MCF 10A (cell line): ENCODE data around the gene VPS37D. TPM values are rescaled to one million over a fixed set of nuclear protein-coding genes. Genes with fewer than 3 reads are reported as not detected.
"Not testable (repeated sequence)": the region's sequence is repeated elsewhere in the genome, so short reads cannot be mapped to it uniquely, and the experiment has no call there.

Experiments
- BruUV-seq: library from RNA; stranded (reverse); fragments of 400-500 nt; replicated peaks from 2 replicates; lab custom pipeline; 2021; lab: Mats Ljungman, UMichigan
- CTCF ChIA-PET: fragments of 300-600 bp; sonication (Branson Sonifier 250); formaldehyde crosslinking; extraction: SDS; loops from one replicate; lab custom pipeline; 2021; ENCODE audit warnings: antibody characterized with exemption, inconsistent platforms; lab: Yijun Ruan, JAX
- POLR2A ChIA-PET: fragments of 300-600, 350-650 bp; sonication (Branson Sonifier 250); formaldehyde crosslinking; extraction: SDS; loops from one replicate; lab custom pipeline; 2020; ENCODE audit warnings: antibody characterized with exemption, inconsistent platforms; lab: Yijun Ruan, JAX
- DNase-seq: peaks from one replicate; pipeline ENCODE4 v3.0.0-alpha.2; 2018; ENCODE audit not compliant: unreplicated experiment
- H3K27ac Mint-ChIP-seq: one replicate; pipeline ENCODE4 v1.8.0; 2022; ENCODE audit warnings: mild to moderate bottlenecking, low read depth, mixed read lengths; ENCODE audit not compliant: unreplicated experiment
- H3K27me3 Mint-ChIP-seq: one replicate; pipeline ENCODE4 v1.8.0; 2022; ENCODE audit warnings: mixed read lengths; ENCODE audit not compliant: insufficient read depth, unreplicated experiment
- H3K36me3 Mint-ChIP-seq: one replicate; pipeline ENCODE4 v1.8.0; 2022; ENCODE audit warnings: mild to moderate bottlenecking, moderate library complexity, mixed read lengths; ENCODE audit not compliant: insufficient read depth, unreplicated experiment
- H3K4me1 Mint-ChIP-seq: one replicate; pipeline ENCODE4 v1.8.0; 2022; ENCODE audit warnings: mixed read lengths; ENCODE audit not compliant: insufficient read depth, unreplicated experiment
- H3K4me3 Mint-ChIP-seq: one replicate; pipeline ENCODE4 v1.8.0; 2022; ENCODE audit warnings: mild to moderate bottlenecking, moderate library complexity, mixed read lengths; ENCODE audit not compliant: unreplicated experiment
- H3K9me3 Mint-ChIP-seq: one replicate; pipeline ENCODE4 v1.8.0; 2022; ENCODE audit warnings: mixed read lengths; ENCODE audit not compliant: unreplicated experiment
- intact Hi-C: fragments of 100-400 bp; cut with micrococcal nuclease; formaldehyde crosslinking; loops from 2 replicates; pipeline ENCODE4 v1.14.1; 2022
- total RNA-seq: library from RNA; stranded (reverse); gene quantifications from 2 replicates; pipeline ENCODE4 v1.2.3, GENCODE V29; 2022
- TF ChIP-seq, protein P1 (sequence below): fragments of 200-600 bp; IDR thresholded peaks from one replicate; pipeline ENCODE4 v1.8.0; 2022; ENCODE audit warnings: antibody characterized with exemption, mild to moderate bottlenecking; ENCODE audit not compliant: unreplicated experiment

The VPS37D gene
- total RNA-seq, 1 experiment from 2014 or later, result 0.44 TPM

DNA sequence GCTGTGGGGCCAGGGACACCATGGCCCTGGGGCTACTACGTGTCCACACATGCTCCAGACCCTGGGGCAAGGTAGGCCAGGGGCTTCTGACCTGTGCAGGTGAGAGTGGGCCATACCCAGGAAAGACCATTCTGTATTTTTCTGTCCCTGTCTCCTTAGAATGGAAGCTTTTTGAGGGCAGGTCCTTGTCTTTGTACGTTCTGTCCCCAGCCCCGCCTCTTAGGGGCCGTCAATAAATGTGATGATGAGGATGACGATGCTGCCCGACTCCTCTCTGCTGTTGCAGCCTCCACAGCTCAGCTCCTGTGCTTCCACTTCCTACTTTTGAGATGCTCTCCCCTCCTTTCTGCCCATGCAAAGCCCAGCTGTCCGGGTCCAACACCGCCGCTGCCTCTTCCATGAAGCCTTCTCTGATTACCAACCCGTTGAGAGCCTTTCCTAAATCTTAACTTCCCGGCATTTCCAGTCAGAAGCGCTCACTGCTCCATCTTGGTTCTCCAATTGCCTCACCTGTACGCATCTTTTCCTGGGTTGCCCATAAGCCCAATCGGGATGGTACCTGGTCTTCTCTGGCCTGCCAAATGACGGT lies 4.3 kb downstream of the VPS37D start:
- Mint-ChIP-seq H3K27ac (no peak overlapping the region), H3K27me3 (no peaks in the 10 kb centered on the region), H3K4me1 (peaks cover 4% of the 10 kb centered on the region), H3K9me3 (no peaks in the 10 kb centered on the region), H3K36me3 (peaks cover 7% of the 10 kb centered on the region), H3K4me3 (no peak overlapping the region)
- CTCF ChIA-PET, result interaction anchor here (1.1 kb wide), 1 partner anchor 43 kb away, joined by 6 read pairs; no protein-coding TSS in a partner anchor
- no peak for DNase-seq
- BruUV-seq, result no TSS peak
- POLR2A ChIA-PET, result no interaction called here
- intact Hi-C loops, result no loop called here
- TF ChIP-seq, protein P1, sequence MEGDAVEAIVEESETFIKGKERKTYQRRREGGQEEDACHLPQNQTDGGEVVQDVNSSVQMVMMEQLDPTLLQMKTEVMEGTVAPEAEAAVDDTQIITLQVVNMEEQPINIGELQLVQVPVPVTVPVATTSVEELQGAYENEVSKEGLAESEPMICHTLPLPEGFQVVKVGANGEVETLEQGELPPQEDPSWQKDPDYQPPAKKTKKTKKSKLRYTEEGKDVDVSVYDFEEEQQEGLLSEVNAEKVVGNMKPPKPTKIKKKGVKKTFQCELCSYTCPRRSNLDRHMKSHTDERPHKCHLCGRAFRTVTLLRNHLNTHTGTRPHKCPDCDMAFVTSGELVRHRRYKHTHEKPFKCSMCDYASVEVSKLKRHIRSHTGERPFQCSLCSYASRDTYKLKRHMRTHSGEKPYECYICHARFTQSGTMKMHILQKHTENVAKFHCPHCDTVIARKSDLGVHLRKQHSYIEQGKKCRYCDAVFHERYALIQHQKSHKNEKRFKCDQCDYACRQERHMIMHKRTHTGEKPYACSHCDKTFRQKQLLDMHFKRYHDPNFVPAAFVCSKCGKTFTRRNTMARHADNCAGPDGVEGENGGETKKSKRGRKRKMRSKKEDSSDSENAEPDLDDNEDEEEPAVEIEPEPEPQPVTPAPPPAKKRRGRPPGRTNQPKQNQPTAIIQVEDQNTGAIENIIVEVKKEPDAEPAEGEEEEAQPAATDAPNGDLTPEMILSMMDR, result no peak

DNA sequence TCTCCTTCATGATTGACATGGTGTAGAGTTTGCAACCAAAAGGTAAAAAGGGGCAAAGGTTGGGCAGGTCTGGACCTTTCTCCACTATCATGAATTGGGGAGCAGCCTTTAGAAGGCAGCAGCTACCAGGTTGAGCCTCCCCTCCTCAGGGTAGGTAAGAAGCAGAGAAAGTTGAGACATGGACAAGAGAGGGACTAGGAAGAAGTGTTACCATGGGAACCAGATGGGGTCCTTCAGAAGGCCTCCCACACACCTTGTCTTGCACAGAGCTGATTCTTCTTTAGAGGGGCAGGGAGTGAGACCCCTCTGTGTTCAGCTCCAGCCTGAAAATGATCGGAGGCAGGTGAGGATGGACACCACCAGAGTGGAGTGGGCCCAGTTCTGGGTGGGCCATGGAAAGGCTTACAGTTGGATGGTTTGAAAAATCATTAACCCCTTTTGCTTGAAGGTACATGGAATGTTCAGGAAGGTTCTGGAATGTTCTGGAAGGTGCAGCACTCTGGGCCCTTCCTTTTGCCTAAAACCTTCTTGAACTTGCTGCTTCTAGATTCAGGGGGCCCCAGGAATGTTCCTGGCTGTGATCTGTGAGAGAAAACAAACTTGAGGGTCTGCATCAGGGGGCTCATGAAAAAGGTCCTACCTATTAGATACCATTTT lies 7.0 kb downstream of the VPS37D start:
- DNase-seq, result no peak
- peaks cover 12% of the 10 kb centered on the region for H3K36me3 Mint-ChIP-seq
- H3K9me3 Mint-ChIP-seq, result no peaks in the 10 kb centered on the region
- ChIA-PET POLR2A (interaction anchor here (0.6 to 1.0 kb wide), 2 partner anchors 21 to 627 kb away, joined by 3 read pairs; no protein-coding TSS in a partner anchor), CTCF (interaction anchor here (1.0 to 3.7 kb wide), 3 partner anchors 51 to 73 kb away, joined by 3 to 14 read pairs (median 5); no protein-coding TSS in a partner anchor)
- no TSS peak for BruUV-seq
- intact Hi-C loops, result no loop called here
- no peak overlapping the region for H3K27ac Mint-ChIP-seq
- no peaks in the 10 kb centered on the region for H3K27me3 Mint-ChIP-seq
- no peaks in the 10 kb centered on the region for H3K4me1 Mint-ChIP-seq
- TF ChIP-seq, protein P1, result no peak
- H3K4me3 Mint-ChIP-seq, result no peak overlapping the region

DNA sequence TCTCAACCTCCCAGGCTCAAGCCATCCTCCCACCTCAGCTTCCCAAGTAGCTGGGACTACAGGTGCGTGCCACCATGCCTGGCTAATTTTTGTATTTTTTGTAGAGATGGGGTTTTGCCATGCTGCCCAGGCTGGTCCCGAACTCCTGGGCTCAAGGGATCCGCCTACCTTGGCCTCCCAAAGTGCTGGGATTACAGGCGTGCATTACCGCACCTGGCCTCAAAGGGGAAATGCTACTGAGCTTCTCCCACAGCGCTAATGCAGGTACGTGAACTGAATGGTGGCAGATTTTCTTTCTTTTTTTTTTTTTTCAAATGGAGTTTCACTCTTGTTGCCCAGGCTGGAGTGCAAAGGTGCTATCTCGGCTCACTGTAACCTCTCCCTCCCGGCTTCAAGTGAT lies 8.4 kb downstream of the VPS37D start:
- POLR2A ChIA-PET, H3K27me3 Mint-ChIP-seq, H3K9me3 Mint-ChIP-seq, H3K36me3 Mint-ChIP-seq, BruUV-seq, H3K27ac Mint-ChIP-seq, intact Hi-C loops, DNase-seq, H3K4me3 Mint-ChIP-seq, H3K4me1 Mint-ChIP-seq: not testable (repeated sequence)
- CTCF ChIA-PET, result interaction anchor here (0.6 to 3.7 kb wide), 6 partner anchors 8 to 179 kb away, joined by 3 to 14 read pairs (median 5); partner anchors contain the start of gene VPS37D

DNA sequence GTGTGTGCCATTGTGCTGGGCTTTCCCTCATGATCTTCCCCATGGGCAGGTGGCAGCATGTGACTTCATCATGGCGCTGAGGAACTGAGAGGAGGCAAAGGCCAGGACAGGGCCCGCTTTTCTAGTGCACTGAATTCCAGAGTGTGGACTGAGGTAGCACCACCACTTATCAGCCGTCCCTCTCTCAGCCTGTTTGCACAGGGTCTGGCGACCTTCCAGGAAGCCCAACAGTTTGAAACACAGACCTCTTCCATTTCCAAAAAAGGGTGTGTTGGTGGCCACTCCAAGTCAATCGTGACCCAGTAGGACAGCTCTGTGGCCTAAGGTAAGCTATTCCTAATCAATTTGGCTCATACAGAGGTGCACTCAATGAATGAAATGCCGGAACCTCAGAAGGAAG lies 11.2 kb downstream of the VPS37D start:
- Mint-ChIP-seq H3K27me3 (no peaks in the 10 kb centered on the region), H3K9me3 (no peaks in the 10 kb centered on the region), H3K27ac (no peak overlapping the region), H3K4me3 (no peak overlapping the region), H3K36me3 (peaks cover 10% of the 10 kb centered on the region), H3K4me1 (peaks cover 16% of the 10 kb centered on the region)
- no TSS peak for BruUV-seq
- TF ChIP-seq, protein P1, result no peak
- intact Hi-C loops, result no loop called here
- CTCF ChIA-PET, result interaction anchor here (0.6 to 1.9 kb wide), 2 partner anchors 47 to 72 kb away, joined by 3 to 7 read pairs; no protein-coding TSS in a partner anchor
- DNase-seq, result no peak
- POLR2A ChIA-PET, result no interaction called here
